SW 1271 (cell line): ENCODE data around the gene STK4.

Source experiments
- DNase-seq, 2 experiments: peaks; one replicate each; lab custom pipeline; 2025; lab: John Stamatoyannopoulos, UW

The STK4 gene

GRCh38 chr20:44954211-44954610, 12.1 kb upstream of the STK4 start:
- no peak for DNase-seq

- no peak for DNase-seq
These were observed 11.0 kb upstream of the STK4 start for GRCh38 chr20:44955270-44955669.

GRCh38 chr20:44956410-44956809, 9.9 kb upstream of the STK4 start:
- DNase-seq = no peak

GRCh38 chr20:44958276-44958675, 8.0 kb upstream of the STK4 start:
- no peak for DNase-seq

GRCh38 chr20:44959082-44959637, 7.2 kb upstream of the STK4 start:
- DNase-seq = no peak

- DNase-seq = peak in 1 of 2 experiments; percentile 44
These were observed 6.6 kb upstream of the STK4 start for GRCh38 chr20:44959638-44960102.

GRCh38 chr20:44960103-44960852, 6.0 kb upstream of the STK4 start, which contains the start of gene TOMM34:
Gene TOMM34, minus strand, starts transcription at chr20:44960397. Its CDS starts 64 bp downstream, at chr20:44960333.
- DNase-seq = peak; percentile 81 to 92

- no peak for DNase-seq
These were observed 5.1 kb upstream of the STK4 start for GRCh38 chr20:44961011-44961869.

- peak in 1 of 2 experiments; percentile 6 for DNase-seq
These were observed 4.4 kb upstream of the STK4 start for GRCh38 chr20:44961870-44962267.

GRCh38 chr20:44962483-44962882, 3.8 kb upstream of the STK4 start:
- no peak for DNase-seq

- no peak for DNase-seq
These were observed 2.7 kb upstream of the STK4 start for GRCh38 chr20:44963325-44964215.

- no peak for DNase-seq
These were observed 672 bp upstream of the STK4 start for GRCh38 chr20:44965651-44966029.

GRCh38 chr20:44967207-44967807, 995 bp downstream of the STK4 start:
- no peak for DNase-seq

GRCh38 chr20:44969300-44969894, 3.1 kb downstream of the STK4 start:
- no peak for DNase-seq

- DNase-seq = no peak
These were observed 4.0 kb downstream of the STK4 start for GRCh38 chr20:44970243-44970757.

GRCh38 chr20:44973053-44973452, 6.7 kb downstream of the STK4 start:
- no peak for DNase-seq

- no peak for DNase-seq
These were observed 10.4 kb downstream of the STK4 start for GRCh38 chr20:44976698-44977097.

- no peak for DNase-seq
These were observed 12.8 kb downstream of the STK4 start for GRCh38 chr20:44979090-44979621.

GRCh38 chr20:44981736-44982406, 15.6 kb downstream of the STK4 start:
- DNase-seq = no peak
